ENCODE results near the gene NRP1. TPM values are rescaled to one million over a fixed set of nuclear protein-coding genes. Genes with fewer than 3 reads are reported as not detected.
A peak's percentile ranks its signal among the peaks of the same experiment; 100 is the strongest.

Gene NRP1
- polyA plus RNA-seq, 2 of the 4 experiments (the other 2 are of a cell fraction): 121 to 259 TPM

GRCh38 chr10:33187427-33187999 is 147.0 kb downstream of the NRP1 start:
- CTCF ChIA-PET: interaction anchor here (1.0 to 1.8 kb wide), 2 partner anchors 8 to 29 kb away, joined by 3 to 6 read pairs; no protein-coding TSS in a partner anchor
- DNase-seq (ENCODE audit: low read depth in 1 of 2, low spot score in 1 of 2): no peak
- H3K4me1 ChIP-seq: peaks cover 12% of the 10 kb centered on the region
- POLR2A ChIA-PET: interaction anchor here (0.6 kb wide), 1 partner anchor 936 kb away, joined by 4 read pairs; no protein-coding TSS in a partner anchor
- H3K4me2 ChIP-seq: no peak overlapping the region
- no peaks in the 10 kb centered on the region for H3K9me3 ChIP-seq
- FAIRE-seq: peak; percentile 13
- no peak for ATAC-seq
- H3K4me3 ChIP-seq: no peak overlapping the region
- H3K27ac ChIP-seq: no peak overlapping the region
- no peak for TF ChIP-seq ELK1 (IDR thresholded peaks at IDR 0.05; ENCODE audit: low read depth, low read length)
- TF ChIP-seq HOXA7 (CRISPR knock-in tag; IDR thresholded peaks at IDR 0.05): no peak
- WGBS (ENCODE audit: missing lambda C conversion rate): 96% methylated on average over 9 of the region's 9 CpGs

- DNase-seq (ENCODE audit: low read depth in 1 of 2, low spot score in 1 of 2) (no peak), FAIRE-seq (no peak), ATAC-seq (peak in 1 of 2 experiments; percentile 18; a peak in 2 of 6 replicates)
- WGBS (ENCODE audit: missing lambda C conversion rate): 99% methylated on average over 7 of the region's 7 CpGs
- Histone ChIP-seq H3K4me3 (no peak overlapping the region), H3K9me3 (no peaks in the 10 kb centered on the region), H3K27ac (no peak overlapping the region), H3K4me1 (peaks cover 16% of the 10 kb centered on the region), H3K4me2 (no peak overlapping the region)
- no peak for TF ChIP-seq ATOH8 (CRISPR knock-in tag; IDR thresholded peaks at IDR 0.05; ENCODE audit: low read depth)
- TF ChIP-seq CHD4 (IDR thresholded peaks at IDR 0.05; ENCODE audit: borderline replicate concordance): no peak
- no peak for TF ChIP-seq POLR2A (IDR thresholded peaks at IDR 0.05; ENCODE audit: low read length)
- no peak for TF ChIP-seq HOXB13 (CRISPR knock-in tag; IDR thresholded peaks at IDR 0.05; ENCODE audit: low read depth)
- no peak for TF ChIP-seq HES2 (IDR thresholded peaks at IDR 0.05)
- TF ChIP-seq MYC (IDR thresholded peaks at IDR 0.05; ENCODE audit: borderline replicate concordance, low read length): no peak
- no peak for TF ChIP-seq NR3C1 (IDR thresholded peaks at IDR 0.05)
- no peak for TF ChIP-seq MAX (IDR thresholded peaks at IDR 0.05)
- TF ChIP-seq JUN (IDR thresholded peaks at IDR 0.05): no peak
- CTCF ChIA-PET: interaction anchor here (0.6 to 3.6 kb wide), 7 partner anchors 7 to 163 kb away, joined by 3 to 24 read pairs (median 3); no protein-coding TSS in a partner anchor
- POLR2A ChIA-PET: no interaction called here
These were observed 148.3 kb downstream of the NRP1 start for GRCh38 chr10:33186150-33186549.

GRCh38 chr10:33183655-33184054 is 150.8 kb downstream of the NRP1 start:
- FAIRE-seq (no peak), DNase-seq (ENCODE audit: low read depth in 1 of 2, low spot score in 1 of 2) (no peak), ATAC-seq (no peak)
- 33% methylated on average over 1 of the region's 1 CpG for WGBS (ENCODE audit: missing lambda C conversion rate)
- no peak overlapping the region for H3K4me3 ChIP-seq
- ChIA-PET POLR2A (no interaction called here), CTCF (interaction anchor here (3.6 kb wide), 1 partner anchor 10 kb away, joined by 24 read pairs; no protein-coding TSS in a partner anchor)
- H3K4me1 ChIP-seq: peaks cover 35% of the 10 kb centered on the region
- H3K9me3 ChIP-seq: no peaks in the 10 kb centered on the region
- no peak overlapping the region for H3K4me2 ChIP-seq
- TF ChIP-seq PBX3 (IDR thresholded peaks at IDR 0.05): no peak
- TF ChIP-seq ATOH8 (CRISPR knock-in tag; IDR thresholded peaks at IDR 0.05; ENCODE audit: low read depth): no peak
- no peak for TF ChIP-seq CBX8 (IDR thresholded peaks at IDR 0.05)
- TF ChIP-seq EHMT2 (IDR thresholded peaks at IDR 0.05; ENCODE audit: low read depth): no peak
- no peak for TF ChIP-seq FOSB (CRISPR knock-in tag; IDR thresholded peaks at IDR 0.05)
- TF ChIP-seq ZC3H11A (IDR thresholded peaks at IDR 0.05): no peak
- TF ChIP-seq MYC (IDR thresholded peaks at IDR 0.05; ENCODE audit: borderline replicate concordance, low read length): no peak
- TF ChIP-seq TP53 (CRISPR knock-in tag; IDR thresholded peaks at IDR 0.05): no peak
- no peak for TF ChIP-seq REST (IDR thresholded peaks at IDR 0.05)
- H3K27ac ChIP-seq: 0 out of 6 replicates have a peak overlapping the region, but pooled peaks of 1 of the 2 experiments have one; percentile 6
